ENCODE measurements around the gene ASB2. TPM values are rescaled to one million over a fixed set of nuclear protein-coding genes. Genes with fewer than 3 reads are reported as not detected.

ASB2 gene
- total and polyA plus RNA-seq, 2 of the 13 experiments (the other 11 are each of a cell fraction or from before 2014, with no cell fraction given) = 0.82 to 4.1 TPM

- TF ChIP-seq ZNF883 (CRISPR knock-in tag; IDR thresholded peaks at IDR 0.05; ENCODE audit: not compliant biosample characterization) (peak; percentile 66), ZNF567 (CRISPR knock-in tag; IDR thresholded peaks at IDR 0.05; ENCODE audit: borderline replicate concordance) (no peak), PHF21A (CRISPR knock-in tag; IDR thresholded peaks at IDR 0.05) (no peak), ZBTB46 (CRISPR knock-in tag; IDR thresholded peaks at IDR 0.05; ENCODE audit: borderline replicate concordance) (no peak), GABPA (IDR thresholded peaks at IDR 0.05; ENCODE audit: low read depth, low read length) (no peak), GABPA (CRISPR knock-in tag; IDR thresholded peaks at IDR 0.05; ENCODE audit: low read depth) (no peak), CREB3 (CRISPR knock-in tag; IDR thresholded peaks at IDR 0.05) (no peak), HMGA1 (CRISPR knock-in tag; conservative IDR thresholded peaks at IDR 0.05) (no peak), MIXL1 (CRISPR knock-in tag; IDR thresholded peaks at IDR 0.05) (no peak), MED1 (CRISPR knock-in tag; IDR thresholded peaks at IDR 0.05) (peak; percentile 9; the same call in 1 of the 2 replicates), ZNF564 (CRISPR knock-in tag; IDR thresholded peaks at IDR 0.05) (no peak), ZNF350 (CRISPR knock-in tag; IDR thresholded peaks at IDR 0.05; ENCODE audit: borderline replicate concordance, low read depth) (no peak), HOMEZ (CRISPR knock-in tag; IDR thresholded peaks at IDR 0.05; ENCODE audit: low read depth) (no peak), ZNF205 (CRISPR knock-in tag; IDR thresholded peaks at IDR 0.05) (no peak), CBX1 (IDR thresholded peaks at IDR 0.05; ENCODE audit: low read depth) (no peak), HNF4G (IDR thresholded peaks at IDR 0.05; ENCODE audit: borderline replicate concordance, low read depth, low read length) (no peak), HNF4G (CRISPR knock-in tag; IDR thresholded peaks at IDR 0.05; ENCODE audit: borderline replicate concordance, low read depth) (no peak), KAT7 (CRISPR knock-in tag; IDR thresholded peaks at IDR 0.05; ENCODE audit: borderline replicate concordance) (no peak), PHF5A (CRISPR knock-in tag; IDR thresholded peaks at IDR 0.05; ENCODE audit: low read depth, unreplicated experiment) (no peak)
- TF ChIP-seq, protein P1, sequence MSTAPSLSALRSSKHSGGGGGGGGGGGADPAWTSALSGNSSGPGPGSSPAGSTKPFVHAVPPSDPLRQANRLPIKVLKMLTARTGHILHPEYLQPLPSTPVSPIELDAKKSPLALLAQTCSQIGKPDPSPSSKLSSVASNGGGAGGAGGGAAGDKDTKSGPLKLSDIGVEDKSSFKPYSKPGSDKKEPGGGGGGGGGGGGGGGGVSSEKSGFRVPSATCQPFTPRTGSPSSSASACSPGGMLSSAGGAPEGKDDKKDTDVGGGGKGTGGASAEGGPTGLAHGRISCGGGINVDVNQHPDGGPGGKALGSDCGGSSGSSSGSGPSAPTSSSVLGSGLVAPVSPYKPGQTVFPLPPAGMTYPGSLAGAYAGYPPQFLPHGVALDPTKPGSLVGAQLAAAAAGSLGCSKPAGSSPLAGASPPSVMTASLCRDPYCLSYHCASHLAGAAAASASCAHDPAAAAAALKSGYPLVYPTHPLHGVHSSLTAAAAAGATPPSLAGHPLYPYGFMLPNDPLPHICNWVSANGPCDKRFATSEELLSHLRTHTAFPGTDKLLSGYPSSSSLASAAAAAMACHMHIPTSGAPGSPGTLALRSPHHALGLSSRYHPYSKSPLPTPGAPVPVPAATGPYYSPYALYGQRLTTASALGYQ (CRISPR knock-in tag; IDR thresholded peaks at IDR 0.05) = no peak
- TF ChIP-seq, protein P2, sequence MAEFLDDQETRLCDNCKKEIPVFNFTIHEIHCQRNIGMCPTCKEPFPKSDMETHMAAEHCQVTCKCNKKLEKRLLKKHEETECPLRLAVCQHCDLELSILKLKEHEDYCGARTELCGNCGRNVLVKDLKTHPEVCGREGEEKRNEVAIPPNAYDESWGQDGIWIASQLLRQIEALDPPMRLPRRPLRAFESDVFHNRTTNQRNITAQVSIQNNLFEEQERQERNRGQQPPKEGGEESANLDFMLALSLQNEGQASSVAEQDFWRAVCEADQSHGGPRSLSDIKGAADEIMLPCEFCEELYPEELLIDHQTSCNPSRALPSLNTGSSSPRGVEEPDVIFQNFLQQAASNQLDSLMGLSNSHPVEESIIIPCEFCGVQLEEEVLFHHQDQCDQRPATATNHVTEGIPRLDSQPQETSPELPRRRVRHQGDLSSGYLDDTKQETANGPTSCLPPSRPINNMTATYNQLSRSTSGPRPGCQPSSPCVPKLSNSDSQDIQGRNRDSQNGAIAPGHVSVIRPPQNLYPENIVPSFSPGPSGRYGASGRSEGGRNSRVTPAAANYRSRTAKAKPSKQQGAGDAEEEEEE (CRISPR knock-in tag; IDR thresholded peaks at IDR 0.05; ENCODE audit: borderline replicate concordance) = no peak
- TF ChIP-seq, protein P3, sequence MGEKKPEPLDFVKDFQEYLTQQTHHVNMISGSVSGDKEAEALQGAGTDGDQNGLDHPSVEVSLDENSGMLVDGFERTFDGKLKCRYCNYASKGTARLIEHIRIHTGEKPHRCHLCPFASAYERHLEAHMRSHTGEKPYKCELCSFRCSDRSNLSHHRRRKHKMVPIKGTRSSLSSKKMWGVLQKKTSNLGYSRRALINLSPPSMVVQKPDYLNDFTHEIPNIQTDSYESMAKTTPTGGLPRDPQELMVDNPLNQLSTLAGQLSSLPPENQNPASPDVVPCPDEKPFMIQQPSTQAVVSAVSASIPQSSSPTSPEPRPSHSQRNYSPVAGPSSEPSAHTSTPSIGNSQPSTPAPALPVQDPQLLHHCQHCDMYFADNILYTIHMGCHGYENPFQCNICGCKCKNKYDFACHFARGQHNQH (CRISPR knock-in tag; IDR thresholded peaks at IDR 0.05) = no peak
Measured at GRCh38 chr14:93953739-93954515, 22.4 kb downstream of the ASB2 start (continued).
